A673 (cell line): ENCODE results near the gene RMRP.

Experiments
- EZH2 ChIP-seq: fragments of 200-600 bp; sonication (generic); IDR thresholded peaks from 2 replicates; pipeline ENCODE4 v1.6.1; 2017; ENCODE audit warnings: borderline replicate concordance, low read depth, mild to moderate bottlenecking, mixed read lengths, antibody characterized with exemption, low read length; ENCODE audit not compliant: poor library complexity, severe bottlenecking
- TF ChIP-seq, protein P1 (sequence below): fragments of 300-800, 200-600 bp; sonication (generic); conservative IDR thresholded peaks from 2 replicates; pipeline ENCODE4 v1.5.1; 2017; ENCODE audit warnings: low read depth, mild to moderate bottlenecking, antibody characterized with exemption, low read length, moderate library complexity, mixed read lengths

DNA sequence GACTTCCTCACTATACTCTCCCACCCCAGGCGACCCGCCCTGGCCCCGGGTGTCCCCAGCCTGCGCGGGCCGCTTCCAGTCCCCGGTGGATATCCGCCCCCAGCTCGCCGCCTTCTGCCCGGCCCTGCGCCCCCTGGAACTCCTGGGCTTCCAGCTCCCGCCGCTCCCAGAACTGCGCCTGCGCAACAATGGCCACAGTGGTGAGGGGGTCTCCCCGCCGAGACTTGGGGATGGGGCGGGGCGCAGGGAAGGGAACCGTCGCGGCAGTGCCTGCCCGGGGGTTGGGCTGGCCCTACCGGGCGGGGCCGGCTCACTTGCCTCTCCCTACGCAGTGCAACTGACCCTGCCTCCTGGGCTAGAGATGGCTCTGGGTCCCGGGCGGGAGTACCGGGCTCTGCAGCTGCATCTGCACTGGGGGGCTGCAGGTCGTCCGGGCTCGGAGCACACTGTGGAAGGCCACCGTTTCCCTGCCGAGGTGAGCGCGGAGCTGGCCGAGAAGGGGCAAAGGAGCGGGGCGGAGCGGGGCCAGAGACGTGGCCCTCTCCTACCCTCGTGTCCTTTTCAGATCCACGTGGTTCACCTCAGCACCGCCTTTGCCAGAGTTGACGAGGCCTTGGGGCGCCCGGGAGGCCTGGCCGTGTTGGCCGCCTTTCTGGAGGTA is 18.0 kb upstream of the RMRP start:
- TF ChIP-seq, protein P1, sequence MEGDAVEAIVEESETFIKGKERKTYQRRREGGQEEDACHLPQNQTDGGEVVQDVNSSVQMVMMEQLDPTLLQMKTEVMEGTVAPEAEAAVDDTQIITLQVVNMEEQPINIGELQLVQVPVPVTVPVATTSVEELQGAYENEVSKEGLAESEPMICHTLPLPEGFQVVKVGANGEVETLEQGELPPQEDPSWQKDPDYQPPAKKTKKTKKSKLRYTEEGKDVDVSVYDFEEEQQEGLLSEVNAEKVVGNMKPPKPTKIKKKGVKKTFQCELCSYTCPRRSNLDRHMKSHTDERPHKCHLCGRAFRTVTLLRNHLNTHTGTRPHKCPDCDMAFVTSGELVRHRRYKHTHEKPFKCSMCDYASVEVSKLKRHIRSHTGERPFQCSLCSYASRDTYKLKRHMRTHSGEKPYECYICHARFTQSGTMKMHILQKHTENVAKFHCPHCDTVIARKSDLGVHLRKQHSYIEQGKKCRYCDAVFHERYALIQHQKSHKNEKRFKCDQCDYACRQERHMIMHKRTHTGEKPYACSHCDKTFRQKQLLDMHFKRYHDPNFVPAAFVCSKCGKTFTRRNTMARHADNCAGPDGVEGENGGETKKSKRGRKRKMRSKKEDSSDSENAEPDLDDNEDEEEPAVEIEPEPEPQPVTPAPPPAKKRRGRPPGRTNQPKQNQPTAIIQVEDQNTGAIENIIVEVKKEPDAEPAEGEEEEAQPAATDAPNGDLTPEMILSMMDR, result no peak
- no peak for TF ChIP-seq EZH2
